Dermis microvascular lymphatic vessel endothelial cell (primary cell): ENCODE measurements around the gene TLCD2. TPM values are rescaled to one million over a fixed set of nuclear protein-coding genes. Genes with fewer than 3 reads are reported as not detected.
"Not testable (repeated sequence)": the region's sequence is repeated elsewhere in the genome, so short reads cannot be mapped to it uniquely, and the experiment has no call there.

Experiments
- DNase-seq, 2 donors: peaks; one replicate each; pipeline versions ENCODE4 v3.0.0 to v3.0.0-alpha.2; 2010; ENCODE audit warnings: low read depth in 2 of 2
- total RNA-seq: library from RNA; depleted of rRNA; stranded (reverse); fragments of >200 nt; gene quantifications from 2 replicates; pipeline ENCODE4 v1.2.1, GENCODE V29; 2014

Gene TLCD2
- total RNA-seq, 1 donor from 2014 or later, result 1.4 TPM

DNA sequence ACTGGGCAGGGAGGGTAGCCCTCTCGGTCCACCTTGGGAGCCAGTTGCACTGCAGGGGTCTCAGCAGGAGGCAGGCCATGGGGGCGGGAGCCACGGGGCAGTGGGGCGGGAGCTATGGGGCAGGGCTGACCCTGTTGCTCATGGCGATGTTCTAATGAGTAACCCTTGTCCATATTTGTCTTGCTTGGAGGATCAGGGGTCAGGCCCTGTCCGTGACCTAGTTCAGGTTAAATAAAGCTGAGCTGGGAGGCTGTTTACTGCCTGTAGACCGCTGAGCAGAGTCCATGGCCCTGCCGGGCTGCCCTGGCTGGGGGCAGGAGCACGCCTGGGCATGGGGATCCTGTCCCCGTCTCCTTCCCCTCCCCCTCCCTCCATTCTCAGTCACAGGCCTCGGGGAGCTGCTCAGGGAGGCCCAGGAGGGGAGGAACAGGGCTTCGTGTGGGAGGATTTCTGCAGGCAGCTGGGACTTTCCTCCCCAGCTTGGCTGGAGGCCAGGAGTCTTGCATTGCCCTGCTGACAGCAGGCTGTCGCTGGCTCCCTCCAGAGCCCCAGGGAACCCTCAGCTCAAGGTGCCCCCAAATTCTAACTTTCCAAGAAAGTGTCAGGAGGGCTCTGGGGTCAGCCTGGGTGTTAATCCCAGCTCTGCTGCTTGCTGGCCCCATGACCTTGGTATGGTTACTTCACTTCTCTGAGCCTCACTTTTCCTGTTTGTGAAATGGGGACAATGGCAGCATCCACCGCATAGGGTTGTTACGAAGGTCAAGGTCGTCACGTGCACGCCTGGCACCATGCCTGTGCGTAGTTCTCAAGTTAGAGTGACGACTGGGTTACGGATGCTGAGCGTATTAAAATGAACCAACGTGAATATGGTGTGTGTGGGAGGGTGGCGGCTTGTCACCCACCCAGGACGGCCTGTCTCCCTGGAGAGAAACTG, 26.4 kb upstream of the TLCD2 start:
- peak in 1 of 2 donors; percentile 52 for DNase-seq

DNA sequence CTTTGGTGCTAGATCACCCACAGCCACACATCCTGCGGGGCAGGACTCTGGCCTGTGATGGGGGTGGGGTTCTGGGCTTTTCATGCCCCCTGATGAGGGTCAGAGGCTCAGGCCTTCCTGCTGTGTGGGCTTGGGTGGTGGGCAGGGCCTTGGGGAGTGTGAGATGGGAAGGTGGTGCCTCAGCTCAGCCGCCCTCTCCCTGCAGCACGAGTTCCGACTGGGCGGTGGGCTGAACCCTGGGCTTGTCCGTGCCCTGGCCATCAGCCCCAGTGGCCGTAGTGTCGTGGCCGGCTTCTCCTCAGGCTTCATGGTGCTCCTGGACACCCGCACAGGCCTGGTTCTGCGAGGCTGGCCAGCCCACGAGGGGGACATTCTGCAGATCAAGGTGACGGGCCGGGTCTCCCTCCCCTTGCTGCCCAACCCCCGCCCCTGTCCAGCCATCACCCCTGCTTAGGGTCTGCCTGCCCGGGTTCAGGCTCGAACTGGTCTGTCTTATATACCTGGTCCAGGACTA, 25.7 kb upstream of the TLCD2 start:
- DNase-seq, result no peak

DNA sequence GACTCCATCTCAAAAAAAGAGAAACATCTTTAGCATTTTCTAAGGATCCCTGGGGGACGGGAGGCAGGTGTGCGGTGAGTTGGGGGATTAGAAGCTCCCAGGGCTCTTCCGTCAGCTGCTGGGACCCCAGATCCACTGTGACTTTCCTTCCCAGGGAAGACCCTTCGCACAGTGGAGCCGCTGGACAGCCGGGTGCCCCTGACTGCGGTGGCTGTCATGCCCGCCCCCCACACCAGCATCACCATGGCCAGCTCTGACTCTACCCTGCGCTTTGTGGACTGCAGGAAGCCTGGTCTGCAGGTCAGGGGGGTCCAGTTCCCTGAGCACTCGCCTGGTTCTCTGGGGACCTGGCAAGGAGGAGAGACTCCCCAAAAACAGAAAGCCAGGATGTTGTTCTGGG, 25.2 kb upstream of the TLCD2 start:
- no peak for DNase-seq

DNA sequence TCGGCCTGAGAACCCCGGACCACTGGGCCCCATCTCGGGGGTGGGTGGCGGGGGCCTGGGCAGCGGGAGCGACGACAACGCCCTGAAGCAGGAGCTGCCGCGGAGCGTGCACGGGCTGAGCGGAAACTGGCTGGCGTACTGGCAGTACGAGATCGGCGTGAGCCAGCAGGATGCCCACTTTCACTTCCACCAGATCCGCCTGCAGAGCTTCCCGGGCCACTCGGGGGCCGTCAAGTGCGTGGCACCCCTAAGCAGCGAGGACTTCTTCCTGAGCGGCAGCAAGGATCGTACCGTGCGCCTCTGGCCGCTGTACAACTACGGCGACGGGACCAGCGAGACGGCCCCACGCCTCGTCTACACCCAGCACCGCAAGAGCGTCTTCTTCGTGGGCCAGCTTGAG, 23.6 kb upstream of the TLCD2 start:
- no peak for DNase-seq

DNA sequence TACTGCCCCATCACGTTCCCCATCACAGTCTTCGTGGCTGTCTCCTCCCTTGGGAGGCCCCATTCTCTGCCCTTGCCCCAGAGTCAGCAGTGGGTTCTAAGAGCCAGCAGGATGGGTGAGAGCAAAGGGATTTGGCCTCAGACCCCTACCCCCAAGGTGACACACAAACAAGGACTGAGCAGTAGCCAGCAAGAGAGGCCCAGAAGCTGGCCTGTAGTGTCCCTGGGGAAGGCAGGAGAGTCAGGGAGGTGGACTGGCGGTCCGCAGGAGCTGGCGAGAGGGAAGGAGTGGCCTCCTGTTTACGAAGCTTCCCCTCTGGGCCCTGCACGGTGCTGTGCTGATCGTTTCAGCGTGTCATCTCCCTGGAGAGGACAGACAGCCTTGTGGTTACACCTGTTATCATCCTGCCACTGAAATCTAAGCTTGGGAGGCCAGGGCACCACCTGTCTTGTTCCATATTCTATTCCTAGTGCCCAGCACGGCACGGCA, 22.7 kb upstream of the TLCD2 start:
- no peak for DNase-seq

DNA sequence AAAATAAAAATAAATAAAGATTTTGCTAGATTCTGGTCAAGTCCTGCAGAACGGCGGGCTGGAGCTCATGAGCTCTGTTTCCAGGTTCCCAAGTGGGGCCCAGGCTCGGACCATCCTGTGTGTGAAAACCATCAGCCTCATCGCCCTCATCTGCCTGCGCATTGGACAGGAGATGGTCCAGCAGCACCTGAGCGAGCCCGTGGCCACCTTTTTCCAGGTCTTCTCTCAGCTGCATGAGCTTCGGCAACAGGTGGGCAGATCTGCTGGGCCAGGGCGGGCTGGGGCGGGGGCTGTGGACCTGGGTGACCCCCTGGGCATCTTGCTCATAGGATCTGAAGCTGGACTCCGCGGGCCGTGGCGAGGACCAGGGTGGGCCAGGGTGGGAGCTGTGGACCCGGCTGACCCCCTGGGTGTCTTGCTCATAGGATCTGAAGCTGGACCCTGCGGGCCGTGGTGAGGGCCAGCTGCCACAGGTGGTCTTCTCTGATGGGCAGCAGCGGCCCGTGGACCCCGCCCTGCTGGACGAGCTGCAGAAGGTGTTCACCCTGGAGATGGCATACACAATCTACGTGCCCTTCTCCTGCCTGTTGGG, 22.2 kb upstream of the TLCD2 start:
- DNase-seq, result no peak

DNA sequence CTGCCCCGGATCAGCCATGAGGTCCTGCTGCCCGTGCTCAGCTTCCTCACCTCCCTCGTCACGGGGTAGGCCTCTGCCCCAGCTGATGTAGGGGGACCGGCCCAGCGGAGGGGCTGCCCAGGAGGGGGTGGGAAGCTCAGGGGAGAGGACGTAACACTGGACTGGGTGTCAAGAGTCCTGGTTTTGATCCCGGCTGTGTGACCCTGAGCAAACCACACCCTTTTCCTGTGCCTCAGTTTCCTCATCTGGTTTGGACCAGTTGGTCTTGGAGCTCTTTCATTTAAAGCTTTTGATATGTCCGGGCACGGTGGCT, 21.0 kb upstream of the TLCD2 start:
- DNase-seq, result no peak

DNA sequence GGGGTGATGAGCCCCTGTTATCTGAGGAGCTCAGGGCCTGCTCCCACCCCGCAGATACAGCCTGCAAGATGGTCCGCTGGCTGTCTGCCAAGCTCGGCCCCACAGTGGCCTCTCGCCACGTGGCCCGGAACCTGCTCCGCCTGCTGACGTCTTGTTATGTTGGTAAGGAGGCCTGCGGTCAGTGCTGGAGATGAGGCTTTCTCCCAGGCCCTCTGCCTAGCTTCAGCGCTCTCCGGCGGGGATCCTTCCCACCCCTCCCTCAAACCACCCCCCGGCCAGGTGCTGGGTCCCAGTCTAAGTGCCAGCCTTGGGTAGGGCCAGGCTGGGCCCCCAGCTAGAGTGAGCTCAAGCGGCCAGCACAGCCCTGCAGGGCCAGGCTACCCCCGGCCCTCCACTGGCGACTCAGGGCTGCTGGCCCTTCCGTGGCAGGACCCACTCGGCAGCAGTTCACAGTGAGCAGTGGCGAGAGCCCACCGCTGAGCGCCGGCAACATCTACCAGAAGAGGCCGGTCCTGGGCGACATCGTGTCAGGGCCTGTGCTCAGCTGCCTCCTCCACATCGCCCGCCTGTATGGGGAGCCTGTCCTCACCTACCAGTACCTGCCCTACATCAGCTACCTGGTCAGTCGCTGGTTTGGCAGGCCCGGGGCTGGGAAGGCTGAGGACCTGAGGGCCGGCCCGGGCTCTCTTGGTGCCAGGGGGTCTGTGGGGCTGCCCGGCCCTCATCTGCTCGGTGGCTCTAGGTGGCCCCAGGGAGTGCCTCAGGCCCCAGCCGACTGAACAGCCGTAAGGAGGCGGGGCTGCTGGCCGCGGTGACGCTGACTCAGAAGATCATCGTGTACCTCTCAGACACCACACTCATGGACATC, 20.4 kb upstream of the TLCD2 start:
- peak in 1 of 2 donors; percentile 43 for DNase-seq

DNA sequence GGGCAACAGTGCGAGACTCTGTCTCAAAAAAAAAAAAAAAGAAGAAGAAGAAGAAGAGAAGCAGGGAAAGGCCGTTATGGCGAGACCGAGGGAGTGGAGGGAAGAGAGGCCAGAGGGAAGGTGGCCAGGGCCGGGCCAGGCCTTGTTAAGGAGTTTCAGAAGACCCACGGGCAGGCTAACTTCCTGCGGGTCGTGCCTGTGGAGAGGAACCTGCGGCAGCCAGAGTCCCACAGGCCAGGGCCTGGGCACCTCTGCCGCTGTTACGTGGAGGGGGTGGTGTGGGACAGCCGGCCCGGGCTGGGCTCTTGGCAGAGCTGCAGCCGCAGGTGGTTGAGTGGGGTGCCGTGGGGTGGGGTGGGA, 19.8 kb upstream of the TLCD2 start:
- no peak for DNase-seq

DNA sequence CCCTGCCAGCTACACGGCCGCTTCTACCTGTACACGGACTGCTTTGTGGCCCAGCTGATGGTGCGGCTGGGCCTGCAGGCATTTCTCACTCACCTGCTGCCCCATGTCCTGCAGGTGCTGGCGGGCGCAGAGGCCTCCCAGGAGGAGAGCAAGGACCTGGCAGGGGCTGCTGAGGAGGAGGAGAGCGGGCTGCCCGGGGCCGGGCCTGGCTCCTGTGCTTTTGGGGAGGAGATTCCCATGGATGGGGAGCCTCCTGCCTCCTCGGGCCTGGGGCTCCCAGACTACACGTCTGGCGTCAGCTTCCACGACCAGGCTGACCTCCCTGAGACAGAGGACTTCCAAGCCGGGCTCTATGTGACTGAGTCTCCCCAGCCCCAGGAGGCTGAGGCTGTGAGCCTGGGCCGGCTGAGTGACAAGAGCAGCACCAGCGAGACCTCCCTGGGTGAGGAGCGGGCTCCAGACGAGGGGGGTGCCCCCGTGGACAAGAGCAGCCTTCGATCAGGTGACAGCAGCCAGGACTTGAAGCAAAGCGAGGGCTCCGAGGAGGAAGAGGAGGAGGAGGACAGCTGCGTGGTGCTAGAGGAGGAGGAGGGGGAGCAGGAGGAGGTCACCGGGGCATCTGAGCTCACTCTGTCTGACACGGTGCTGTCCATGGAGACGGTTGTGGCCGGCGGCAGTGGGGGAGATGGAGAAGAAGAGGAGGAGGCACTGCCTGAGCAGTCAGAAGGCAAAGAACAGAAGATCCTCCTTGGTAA, 17.9 kb upstream of the TLCD2 start:
- DNase-seq, result no peak

DNA sequence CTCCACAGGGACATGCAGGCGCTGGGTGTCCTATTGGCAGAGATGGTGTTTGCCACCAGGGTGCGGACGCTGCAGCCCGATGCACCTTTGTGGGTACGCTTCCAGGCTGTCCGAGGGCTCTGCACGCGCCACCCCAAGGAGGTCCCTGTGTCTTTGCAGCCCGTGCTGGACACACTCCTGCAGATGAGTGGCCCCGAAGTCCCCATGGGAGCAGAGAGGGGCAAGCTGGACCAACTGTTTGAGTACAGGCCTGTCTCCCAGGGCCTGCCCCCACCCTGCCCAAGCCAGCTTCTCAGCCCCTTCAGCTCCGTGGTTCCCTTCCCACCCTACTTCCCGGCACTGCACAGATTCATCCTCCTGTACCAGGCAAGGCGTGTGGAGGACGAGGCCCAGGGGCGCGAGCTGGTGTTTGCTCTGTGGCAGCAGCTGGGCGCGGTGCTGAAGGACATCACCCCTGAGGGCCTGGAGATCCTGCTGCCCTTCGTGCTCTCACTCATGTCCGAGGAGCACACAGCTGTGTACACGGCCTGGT, 17.1 kb upstream of the TLCD2 start:
- no peak for DNase-seq

DNA sequence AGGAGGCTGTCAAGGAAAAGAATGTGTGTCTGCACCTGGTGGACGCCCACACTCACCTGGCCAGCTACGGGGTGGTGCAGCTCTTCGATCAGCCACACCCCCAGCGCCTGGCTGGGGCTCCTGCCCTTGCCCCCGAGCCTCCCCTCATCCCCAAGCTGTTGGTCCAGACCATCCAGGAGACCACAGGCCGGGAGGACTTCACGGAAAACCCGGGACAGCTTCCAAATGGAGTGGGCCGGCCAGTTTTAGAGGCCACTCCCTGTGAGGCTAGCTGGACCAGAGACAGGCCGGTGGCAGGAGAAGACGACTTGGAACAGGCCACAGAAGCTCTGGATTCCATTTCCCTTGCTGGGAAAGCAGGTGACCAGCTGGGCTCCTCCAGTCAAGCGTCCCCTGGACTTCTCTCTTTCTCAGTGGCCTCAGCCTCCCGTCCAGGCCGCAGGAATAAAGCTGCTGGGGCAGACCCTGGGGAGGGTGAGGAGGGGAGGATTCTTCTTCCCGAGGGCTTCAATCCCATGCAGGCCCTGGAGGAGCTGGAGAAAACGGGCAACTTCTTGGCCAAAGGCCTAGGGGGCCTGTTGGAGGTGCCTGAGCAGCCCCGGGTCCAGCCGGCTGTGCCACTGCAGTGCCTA, 16.6 kb upstream of the TLCD2 start:
- DNase-seq, result no peak

DNA sequence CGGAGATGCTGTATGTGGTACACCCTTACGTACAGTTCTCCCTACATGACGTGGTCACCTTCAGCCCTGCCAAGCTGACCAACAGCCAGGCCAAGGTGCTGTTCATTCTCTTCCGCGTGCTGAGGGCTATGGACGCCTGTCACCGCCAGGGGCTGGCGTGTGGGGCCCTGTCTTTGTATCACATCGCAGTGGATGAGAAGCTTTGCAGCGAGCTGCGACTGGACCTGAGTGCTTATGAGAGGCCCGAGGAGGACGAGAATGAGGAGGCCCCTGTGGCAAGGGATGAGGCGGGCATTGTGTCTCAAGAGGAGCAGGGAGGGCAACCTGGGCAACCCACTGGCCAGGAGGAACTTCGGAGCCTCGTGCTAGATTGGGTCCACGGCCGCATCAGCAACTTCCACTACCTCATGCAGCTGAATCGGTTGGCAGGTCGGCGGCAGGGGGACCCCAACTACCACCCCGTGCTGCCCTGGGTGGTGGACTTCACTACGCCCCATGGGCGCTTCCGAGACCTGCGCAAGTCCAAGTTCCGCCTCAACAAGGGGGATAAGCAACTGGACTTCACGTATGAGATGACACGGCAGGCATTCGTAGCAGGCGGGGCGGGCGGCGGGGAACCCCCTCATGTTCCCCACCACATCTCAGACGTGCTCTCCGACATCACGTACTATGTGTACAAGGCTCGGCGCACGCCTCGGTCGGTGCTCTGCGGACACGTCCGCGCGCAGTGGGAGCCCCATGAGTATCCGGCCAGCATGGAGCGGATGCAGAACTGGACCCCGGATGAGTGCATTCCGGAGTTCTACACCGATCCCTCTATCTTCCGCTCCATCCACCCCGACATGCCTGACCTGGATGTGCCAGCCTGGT, 15.7 kb upstream of the TLCD2 start:
- no peak for DNase-seq

DNA sequence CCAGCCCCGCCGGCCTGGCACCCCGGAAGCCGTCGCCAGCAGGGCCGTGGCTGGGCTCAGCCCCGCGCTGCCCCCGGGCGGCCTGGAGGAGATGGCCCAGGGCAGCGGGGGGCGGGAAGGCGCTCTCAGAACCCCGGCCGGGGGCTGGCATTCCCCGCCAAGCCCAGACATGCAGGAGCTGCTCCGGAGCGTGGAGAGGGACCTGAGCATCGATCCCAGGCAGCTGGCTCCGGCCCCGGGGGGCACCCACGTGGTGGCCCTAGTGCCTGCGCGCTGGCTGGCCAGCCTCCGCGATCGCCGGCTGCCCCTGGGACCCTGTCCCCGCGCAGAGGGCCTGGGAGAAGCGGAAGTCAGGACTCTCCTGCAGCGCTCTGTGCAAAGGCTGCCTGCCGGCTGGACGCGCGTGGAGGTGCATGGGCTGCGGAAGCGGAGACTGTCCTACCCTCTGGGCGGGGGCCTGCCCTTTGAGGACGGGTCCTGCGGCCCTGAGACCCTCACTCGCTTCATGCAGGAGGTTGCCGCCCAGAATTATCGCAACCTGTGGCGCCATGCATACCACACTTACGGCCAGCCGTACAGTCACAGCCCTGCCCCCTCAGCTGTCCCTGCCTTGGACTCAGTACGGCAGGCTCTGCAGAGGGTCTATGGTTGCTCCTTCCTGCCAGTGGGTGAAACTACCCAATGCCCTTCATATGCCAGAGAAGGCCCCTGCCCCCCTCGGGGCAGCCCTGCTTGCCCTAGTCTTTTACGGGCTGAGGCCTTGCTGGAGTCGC, 14.9 kb upstream of the TLCD2 start:
- peak in 1 of 2 donors; percentile 19 for DNase-seq

DNA sequence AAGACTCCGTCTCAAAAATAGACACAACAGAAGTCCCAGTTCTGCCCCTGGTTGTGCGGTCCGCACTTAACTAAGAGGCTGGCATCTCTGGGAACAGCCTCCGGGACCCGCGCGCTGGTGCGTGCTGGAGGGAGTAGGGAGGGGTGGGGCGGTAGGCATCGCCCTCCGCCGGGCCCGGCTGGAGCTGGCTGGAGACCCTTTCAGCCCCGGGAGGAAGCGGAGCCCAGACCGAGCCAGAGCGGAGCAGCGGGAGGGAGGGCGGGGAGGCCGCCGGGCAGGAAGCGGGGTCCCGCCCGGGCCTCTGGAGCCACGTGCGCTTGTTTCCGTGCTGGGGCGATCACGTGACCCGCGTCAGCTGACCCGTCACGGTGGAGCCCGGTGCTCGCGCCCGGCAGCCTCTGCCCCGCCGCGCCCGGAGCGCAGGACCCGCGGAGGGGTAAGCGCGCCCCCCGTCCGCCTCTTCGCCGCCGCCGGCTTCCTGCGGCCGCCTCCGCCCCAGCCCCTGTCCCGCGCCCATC, 14.2 kb upstream of the TLCD2 start, which contains the start of gene WDR81:
Gene WDR81, plus strand, starts transcription at position 354 of the 518 bp plus-strand sequence. CDS start 256 bp downstream, outside the sequence.
- DNase-seq, result peak; percentile 70 to 85

DNA sequence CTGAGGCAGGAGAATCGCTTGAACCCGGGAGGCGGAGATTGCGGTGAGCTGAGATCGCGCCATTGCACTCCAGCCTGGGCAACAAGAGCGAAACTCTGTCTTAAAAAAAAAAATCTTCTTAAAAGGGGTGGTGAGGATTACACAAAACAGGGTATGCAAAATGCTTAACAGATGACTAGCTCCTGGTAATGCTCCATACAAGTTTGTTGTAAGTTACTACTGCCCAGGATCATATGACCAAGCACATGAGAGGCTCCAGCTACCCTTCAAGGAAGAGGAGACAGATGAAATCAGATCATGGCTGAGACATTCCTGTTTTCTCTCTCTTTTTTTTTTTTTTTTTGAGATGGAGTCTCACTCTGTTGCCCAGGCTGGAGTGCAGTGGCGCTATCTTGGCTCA, 11.8 kb upstream of the TLCD2 start:
- DNase-seq, result not testable (repeated sequence)

DNA sequence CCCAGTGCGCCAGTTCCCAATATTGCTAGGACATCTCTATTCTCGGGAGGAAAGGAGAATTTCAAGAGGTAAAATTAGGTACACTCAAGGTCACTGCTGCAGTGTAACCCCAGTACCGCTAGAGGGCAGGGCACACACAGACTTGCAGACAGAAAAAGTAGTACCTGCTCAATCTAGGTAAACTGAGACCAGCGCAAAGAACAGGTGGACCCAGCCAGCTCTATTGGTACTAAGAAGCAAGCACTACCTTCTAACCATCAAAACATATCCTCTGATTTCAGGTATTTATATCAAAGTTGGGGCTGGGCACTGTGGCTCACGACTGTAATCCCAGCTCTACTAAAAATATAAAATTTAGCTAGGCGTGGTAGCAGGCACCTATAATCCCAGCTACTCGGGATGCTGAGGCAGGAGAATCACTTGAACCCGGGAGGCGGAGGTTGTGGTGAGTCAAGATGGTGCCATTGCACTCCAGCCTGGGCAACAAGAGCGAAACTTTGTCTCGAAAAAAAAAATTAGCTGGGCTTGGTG, 10.7 kb upstream of the TLCD2 start:
- DNase-seq, result peak; percentile 36 to 69
